Right forelimb (tissue), 1 donor: ENCODE results near the gene UTP4.

Source experiments
- DNase-seq: peaks from one replicate; pipeline ENCODE4 v3.0.0-alpha.2; 2018

The UTP4 gene

DNA sequence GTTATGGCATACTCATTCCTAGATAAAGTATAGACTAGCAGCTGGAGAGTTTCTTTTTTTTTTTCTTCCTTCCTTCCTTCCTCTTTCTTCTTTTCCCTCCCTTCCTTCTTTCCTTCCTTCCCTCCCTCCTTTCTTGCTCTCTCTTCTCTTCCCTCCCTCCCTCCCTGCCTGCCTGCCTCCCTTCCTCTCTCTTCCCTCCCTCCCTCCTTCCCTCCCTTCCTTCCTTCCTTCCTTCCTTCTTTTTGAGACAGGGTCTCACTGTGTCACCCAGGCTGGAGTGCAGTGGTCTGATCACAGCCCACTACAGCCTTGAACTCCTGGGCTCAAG, 47.5 kb downstream of the UTP4 start:
- DNase-seq, result no peak

DNA sequence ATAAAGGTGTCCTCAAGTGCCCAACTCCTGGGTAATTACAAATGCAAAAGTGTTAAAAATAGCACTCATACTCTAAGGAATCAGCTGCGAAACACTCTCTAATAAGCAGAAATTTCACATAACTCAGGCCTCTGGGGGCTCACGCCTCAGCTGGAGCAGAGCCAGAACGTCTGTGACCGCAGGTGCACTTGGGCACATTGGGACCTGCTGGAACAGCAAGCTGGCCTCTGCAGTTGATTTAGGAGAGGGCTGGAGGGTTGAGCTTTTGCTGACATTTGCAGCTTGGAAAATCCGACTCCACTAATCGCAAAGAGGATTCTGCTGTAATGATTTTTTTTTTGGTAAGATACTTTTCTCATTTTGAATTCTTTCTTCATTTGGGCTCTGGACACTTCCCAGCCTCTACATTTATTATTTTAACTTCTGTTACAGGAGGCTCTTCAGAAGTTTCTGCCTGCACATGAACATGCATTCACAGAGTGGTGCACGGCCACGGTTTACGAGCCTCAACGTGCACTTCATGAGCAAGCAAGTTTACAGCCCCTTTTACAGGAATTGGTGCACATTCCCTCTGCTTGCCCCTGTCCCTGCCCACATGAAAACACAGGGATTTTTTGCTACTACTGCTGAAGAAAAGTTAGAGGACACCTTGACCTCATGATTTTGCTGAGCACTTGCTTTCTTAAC, 50.4 kb downstream of the UTP4 start:
- DNase-seq, result no peak

DNA sequence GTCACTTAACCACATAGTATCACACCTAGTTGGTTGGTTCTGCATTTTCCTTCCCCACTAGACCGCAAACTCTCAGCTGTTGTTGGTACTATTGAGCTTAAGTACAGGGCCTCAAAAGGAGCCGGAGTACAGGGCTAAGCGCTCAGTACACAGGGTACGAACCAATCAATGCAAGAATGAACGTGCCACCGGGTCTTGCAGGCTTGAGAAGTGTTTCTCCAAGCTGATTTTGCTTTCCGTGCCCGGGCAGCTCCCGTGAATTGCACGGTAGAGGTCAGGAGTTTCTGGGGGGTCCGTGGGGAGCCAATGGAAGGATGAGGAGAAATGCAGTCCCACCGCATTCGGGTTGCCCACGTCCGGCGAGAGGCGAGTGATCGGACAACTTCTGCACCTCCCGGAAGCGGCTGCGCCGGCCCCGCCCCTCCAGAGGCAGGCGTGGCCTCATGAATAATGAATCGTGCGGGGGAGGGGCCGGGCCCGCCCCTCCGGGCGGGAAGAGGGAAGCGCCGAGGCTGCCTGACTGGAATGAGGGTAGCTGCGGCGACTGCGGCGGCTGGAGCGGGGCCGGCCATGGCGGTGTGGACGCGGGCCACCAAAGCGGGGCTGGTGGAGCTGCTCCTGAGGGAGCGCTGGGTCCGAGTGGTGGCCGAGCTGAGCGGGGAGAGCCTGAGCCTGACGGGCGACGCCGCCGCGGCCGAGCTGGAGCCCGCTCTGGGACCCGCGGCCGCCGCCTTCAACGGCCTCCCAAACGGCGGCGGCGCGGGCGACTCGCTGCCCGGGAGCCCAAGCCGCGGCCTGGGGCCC, 54.4 kb downstream of the UTP4 start, which contains the start of gene SNTB2:
SNTB2 (plus strand) TSS at position 523 of the 804 bp plus-strand sequence; CDS start at position 526, 3 bp downstream.
- peak; percentile 95 for DNase-seq

DNA sequence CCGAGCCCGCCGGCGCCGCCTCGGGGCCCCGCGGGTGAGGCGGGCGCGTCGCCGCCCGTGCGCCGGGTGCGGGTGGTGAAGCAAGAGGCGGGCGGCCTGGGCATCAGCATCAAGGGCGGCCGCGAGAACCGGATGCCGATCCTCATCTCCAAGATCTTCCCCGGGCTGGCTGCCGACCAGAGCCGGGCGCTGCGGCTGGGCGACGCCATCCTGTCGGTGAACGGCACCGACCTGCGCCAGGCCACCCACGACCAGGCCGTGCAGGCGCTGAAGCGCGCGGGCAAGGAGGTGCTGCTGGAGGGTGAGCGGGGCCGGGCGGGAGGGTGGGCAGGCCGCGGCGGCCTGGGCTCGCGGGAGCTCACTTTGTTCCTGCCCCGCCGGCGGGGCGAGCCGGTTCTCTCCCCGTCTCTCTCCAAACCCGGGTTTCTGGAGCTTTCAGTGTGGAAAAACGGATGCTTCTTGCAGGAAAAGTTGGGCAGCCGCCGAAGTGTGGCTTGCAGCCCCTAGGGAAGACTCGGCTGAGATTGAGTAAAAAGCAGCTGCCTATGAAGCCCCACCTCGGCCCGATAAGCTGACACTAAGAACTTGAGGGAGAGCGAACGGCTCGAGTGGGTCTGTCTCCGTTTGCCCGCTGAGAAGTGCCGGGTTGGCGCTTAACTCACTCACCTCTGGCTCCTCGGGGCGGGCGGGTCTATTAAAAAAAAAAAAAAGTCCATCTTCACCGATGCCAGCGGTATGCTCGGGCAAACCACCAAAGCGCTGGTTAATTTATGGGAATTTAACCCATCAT, 55.2 kb downstream of the UTP4 start:
- DNase-seq, result peak; percentile 67

DNA sequence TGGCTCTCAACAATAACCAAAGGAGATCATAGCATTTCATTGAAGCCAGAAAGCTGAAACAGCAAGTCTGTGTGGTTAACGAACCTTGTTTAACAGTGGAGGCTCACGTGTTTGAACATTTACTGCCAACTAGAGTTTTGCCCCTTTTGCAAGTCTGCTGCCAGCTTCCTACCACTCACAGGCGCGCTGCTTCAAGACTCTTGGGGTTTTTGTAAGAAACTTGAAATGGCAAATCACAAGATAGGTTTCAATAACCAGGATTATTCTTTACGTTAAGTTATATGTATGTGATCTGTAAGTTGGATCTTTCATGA, 55.7 kb downstream of the UTP4 start:
- DNase-seq, result no peak

DNA sequence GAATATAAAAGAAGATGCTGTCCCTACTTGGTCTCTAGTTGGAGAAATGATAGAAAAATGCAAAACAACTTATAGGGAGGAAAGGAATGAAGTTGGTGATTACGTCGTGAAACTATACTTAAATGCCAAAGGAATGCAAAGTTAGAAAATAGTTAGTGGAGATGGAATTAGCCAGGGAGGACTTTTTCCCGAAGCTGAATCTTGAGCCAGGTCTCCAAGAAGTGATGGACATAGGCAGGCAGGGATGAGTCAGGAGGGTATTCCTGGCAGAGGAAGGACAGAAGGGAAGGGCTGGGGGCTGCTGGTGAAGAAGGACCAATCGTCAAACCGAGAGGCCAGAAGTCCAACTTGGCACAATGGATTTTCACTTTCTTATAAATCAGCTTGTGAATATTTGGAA, 56.3 kb downstream of the UTP4 start:
- DNase-seq, result no peak

DNA sequence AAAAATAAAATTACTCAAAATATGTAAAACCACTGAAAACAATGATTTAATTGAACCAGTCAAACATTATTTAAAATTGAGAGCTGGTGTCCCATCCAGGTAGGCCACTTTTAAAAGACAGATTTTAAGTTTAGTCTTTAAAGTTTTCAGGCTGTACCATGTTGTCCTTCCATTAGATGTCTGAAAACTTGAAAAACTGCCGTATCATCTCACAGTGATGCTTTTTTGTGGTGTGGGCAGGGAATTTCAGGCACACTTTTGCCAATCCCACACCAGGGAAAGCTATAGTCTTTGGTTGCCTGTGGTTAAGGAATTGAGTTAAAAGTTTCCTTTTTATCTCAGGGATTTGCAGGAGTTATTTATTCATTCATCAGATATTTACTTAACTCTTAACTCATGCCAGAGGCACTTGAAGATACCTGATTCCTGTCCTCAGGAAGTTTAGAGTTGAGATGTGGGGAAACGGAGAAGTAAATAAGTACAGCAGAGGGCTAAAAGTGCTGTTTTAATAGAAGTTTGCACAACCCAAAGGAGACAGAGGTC, 57.7 kb downstream of the UTP4 start:
- DNase-seq, result no peak

DNA sequence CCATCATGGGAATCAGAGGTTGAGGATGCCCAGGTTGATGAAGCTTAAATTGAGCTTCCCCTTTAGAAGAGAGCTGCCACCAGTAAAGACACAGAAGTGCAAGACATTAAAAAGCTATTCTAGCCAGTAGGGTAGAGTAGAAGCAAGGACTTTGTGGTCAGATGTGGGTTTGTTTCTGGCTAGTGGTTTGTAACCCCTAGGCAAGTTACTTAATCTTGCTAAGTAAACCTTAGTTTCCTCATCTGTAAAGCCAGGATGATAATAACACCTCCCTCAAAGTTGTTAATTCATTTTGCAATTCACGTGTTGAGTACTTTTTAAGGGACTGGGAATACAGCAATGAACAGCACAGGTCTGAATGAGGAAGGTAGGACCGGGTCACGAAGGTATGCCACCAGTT, 58.1 kb downstream of the UTP4 start:
- DNase-seq, result no peak

DNA sequence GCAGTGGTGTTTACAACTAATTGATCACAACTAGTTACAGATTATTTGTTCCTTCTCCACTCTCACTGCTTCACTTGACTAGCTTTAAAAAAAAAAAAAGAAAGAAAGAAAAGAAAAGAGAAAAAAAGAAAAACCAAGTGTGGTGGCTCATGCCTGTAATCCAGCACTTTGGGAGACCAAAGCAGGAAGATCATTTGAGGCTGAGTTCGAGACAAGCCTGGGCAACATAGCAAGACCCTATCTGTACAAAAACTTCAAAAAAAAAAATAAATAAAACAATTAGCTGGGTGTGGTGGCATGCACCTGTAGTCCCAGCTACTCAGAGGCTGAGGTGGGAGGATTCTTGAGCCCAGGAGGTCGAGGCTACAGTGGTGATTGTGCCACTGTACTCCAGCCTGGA, 58.7 kb downstream of the UTP4 start:
- no peak for DNase-seq

DNA sequence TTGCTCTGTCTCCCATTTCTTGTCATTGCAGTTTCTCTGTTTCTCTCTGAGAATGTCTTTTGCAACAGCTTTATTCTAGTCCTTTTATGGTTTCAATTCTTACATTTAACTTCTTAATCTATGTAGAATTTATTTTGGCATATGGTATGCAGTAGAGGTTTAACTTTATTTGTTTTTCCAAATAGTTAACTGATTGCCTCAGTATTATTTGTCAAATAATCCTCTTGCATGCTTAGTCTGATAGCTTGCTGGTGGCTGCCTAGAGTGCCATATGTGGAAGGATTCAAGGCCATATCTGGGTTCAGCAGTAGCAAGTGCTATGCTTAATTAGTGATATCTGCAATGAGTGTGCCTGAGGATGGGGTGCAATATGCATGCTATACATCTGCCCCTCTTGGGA, 61.4 kb downstream of the UTP4 start:
- DNase-seq, result no peak

DNA sequence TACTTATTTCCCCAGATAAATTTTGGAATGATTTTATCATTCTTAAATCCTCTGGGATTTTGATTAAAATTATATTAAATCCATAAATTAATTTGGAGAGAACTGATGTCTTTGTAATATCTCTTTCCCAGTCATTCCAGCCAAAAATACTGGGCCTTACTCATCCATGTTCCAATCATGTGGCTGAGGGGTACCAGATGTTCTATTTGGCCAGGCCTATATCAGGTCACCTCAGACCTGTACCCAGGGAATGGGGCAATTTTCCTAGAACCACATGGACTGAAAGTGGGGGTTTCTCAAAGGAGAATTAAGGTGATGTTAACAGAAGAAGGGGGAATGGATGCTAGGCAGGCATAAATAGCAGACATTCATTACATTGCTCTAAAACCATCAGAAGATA, 62.0 kb downstream of the UTP4 start:
- no peak for DNase-seq

DNA sequence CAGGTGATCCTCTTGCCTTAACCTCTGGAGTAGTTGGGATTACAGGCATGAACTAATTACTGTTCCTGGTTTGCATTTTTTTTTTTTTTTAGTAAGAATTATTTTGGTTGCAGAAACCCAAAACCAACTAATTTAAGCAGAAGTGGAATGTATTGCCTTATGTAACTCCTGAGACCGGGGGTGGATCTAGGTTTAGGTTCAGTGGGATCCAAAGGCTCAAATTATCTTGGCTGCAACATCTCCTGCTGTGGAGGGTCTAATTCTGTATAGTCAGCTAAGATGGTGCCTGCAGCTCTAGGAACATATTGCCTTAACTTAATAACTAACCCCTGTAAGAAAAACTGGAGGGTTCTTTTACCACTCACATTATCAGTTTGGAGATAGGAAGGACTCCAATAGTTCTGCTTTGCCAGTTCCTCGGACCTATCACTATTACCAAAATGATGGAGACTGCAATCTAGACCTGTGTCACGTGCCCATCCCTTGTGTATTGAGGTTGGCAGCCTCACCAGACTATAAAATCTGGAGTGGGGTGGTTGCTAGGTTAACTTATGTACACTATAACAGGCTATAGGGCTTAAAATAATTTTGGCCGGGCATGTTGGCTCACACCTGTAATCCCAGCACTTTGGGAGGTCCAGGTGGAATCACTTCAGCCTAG, 63.0 kb downstream of the UTP4 start:
- no peak for DNase-seq

DNA sequence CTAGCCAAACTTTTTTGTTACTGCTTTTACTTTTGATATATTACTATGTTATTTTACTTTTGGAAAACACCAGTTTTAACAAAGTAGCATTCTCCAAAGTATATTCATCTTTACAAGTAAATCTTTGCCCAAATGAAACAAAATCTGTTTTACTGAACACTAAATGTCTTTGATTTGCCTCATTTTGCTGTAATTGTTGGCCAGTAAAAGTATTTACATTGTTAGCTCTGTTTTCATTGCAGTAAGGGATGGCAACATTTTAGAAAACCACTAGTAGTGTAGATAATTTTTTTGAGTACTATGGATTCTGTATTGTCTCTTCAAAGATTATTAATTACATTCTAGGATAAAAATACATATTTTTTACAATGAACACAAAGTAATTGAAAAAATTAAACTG, 65.1 kb downstream of the UTP4 start:
- no peak for DNase-seq

DNA sequence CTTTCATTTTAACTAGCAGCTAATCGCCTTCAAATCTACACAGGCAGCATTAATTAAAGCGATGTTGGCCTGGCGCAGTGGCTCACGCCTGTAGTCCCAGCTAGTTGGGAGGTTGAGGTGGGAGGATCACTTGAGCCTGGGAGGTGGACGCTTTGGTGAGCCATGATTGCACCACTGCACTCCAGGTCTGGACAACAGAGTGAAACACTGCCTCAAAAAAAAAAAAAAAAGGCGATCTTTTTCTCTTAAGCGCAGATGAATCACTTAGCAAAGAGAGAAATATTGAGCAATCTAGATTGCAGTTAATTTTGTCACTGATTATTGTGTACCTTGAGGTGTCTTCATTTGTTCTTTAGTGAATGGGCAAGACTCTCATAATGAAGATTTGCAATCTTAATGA, 66.9 kb downstream of the UTP4 start:
- DNase-seq, result no peak

DNA sequence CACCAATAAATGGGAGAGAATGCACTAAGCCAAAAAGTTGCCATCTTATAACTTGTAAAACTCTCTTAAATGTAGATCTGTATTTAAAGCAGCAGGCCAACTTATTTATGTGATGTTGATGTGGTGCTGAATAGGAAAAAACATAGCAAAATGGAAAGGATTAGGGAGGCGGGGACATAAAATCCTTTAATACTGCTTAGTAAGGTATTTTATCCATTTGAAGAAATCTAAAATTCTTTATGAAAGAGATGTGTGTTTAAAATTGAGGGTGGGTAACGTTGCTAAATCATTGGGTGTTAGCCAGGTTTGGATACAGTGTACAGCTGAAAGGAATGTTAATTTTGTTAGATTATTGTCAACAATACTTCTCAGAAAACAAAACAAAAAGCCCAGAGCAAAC, 68.8 kb downstream of the UTP4 start:
- DNase-seq, result no peak

DNA sequence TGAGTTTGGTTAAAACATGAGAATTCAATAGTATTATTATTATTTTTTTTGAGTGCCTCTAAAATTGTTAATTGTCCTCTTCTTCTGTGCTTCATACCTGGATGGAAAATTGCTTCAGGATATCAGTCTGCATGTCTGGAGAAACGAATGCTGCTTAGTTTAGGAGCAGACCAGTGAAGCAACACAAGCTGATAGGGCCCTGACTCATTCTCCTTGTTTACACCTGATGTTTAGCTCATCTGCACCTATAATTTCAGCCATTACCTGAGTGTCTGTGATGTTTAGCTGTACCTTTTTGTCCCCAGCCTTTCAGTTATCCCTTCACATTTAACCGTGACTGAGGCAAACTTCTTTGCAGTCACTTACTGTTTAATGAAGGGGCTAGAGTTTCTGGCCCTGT, 69.3 kb downstream of the UTP4 start:
- no peak for DNase-seq

DNA sequence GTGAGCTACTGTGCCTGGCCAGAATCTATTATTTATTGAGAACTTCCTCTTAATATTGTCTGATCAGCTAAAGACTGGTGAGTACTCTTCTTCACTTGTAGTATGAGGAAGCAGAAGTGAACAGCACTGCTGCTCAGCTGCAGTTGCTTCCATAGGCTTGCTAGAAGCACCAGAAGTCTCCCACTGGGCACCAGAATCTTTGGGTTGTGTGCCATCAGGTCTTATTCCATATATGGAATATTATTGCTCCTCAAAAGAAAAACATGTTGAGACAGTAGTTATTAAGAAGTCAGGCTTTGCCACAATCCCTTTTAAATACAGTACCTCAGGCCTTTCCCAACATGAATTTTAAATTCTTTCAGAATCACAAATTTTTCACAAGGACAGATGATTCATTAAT, 71.7 kb downstream of the UTP4 start:
- DNase-seq, result no peak

DNA sequence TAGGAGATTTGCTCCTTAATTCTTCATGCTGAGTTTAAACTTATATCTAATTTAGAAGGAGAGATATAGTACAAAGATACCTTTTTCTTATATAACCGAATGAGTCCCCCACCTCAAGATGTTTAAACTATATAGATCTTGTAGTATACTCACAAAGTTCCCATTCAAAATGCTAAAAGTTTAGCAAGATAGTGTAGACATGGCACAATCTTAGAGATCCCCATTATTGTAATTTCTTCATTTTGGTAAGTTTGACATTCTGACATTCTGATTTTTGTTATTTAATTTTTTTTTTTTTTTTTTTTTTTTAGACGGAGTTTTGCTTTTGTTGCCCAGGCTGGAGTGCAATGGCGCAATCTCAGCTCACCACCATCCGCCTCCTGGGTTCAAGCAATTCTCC, 77.3 kb downstream of the UTP4 start:
- no peak for DNase-seq

DNA sequence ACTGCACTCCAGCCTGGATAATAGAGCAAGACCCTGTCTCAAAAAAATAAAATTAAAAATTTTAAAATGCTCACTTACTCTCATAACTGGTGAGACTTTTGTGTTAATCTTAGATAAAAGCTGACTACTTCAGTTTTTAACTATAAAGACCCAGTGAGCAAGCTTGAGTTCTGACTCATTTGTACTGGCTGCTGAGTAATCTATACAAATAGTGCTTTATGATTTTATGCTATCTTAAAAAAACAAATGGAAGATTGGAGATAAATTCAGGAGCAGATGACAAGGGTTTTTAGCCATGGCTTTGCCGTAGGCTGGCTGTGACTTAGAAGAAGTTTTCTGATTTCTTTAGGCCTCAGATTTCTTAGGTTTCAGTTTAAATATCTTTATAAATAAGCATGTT, 85.0 kb downstream of the UTP4 start:
- DNase-seq, result no peak
